ENCODE data around the gene HIF1AN. TPM values are rescaled to one million over a fixed set of nuclear protein-coding genes. Genes with fewer than 3 reads are reported as not detected.

Gene HIF1AN
- total and polyA plus RNA-seq, 2 of the 8 experiments (the other 6 are each of a cell fraction or from before 2014, with no cell fraction given): 10.9 to 62.8 TPM

DNA sequence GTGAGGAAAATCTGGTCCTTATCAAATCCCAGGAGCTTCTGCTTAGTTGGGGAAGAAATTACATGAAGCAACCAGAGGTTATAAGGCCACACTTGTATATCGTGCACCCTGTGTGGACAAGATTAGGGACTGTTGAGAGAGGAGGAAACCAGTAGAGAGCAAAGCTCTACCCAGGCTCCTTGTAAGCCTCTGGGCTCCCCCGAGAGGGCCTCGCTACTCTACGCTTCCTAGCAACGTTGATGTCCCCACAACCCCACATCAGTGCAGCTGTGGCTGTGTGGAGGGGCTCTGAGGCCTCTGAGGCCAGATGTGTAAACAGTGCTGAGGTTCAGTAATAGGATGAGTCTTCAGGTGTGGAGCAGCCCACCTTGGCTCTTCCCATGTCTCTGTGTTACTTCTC lies 16.0 kb downstream of the HIF1AN start:
- FAIRE-seq (no peak), DNase-seq (ENCODE audit: low read depth in 1 of 2, low spot score in 2 of 2) (no peak)
- H4K20me1 ChIP-seq (replicated peaks in 1 of 2; ENCODE audit: control insufficient read depth in 1 of 2, insufficient read depth in 2 of 2, low read length in 2 of 2): peaks cover 0 to 4% of the 10 kb centered on the region in 2 experiments
- H3K9me3 ChIP-seq (ENCODE audit: insufficient read depth in 2 of 2, low read depth in 1 of 2, low read length in 1 of 2): no peaks in the 10 kb centered on the region
- 93% methylated on average over 5 of the region's 5 CpGs; no CpG with 5 or more reads in 1 of the 2 experiments for WGBS, 2 experiments (ENCODE audit: extremely low coverage in 1 of 2, insufficient coverage in 1 of 2, insufficient read length in 1 of 2, insufficient replicate concordance in 2 of 2, low coverage in 1 of 2, low lambda C conversion rate in 2 of 2, missing lambda C conversion rate in 1 of 2)
- H2AK5ac ChIP-seq (ENCODE audit: low read depth, low read length): no peak overlapping the region
- CTCF ChIA-PET (ENCODE audit: partially characterized antibody): interaction anchor here (0.9 to 7.2 kb wide), 7 partner anchors 10 to 337 kb away, joined by 3 to 57 read pairs (median 7); no protein-coding TSS in a partner anchor
- no peak overlapping the region for H3K4ac ChIP-seq (replicated peaks; ENCODE audit: insufficient read length, low read depth, low read length)
- H2BK15ac ChIP-seq (ENCODE audit: low read length): no peak overlapping the region
- H3K56ac ChIP-seq (replicated peaks; ENCODE audit: insufficient read length, low read depth, low read length): no peak overlapping the region
- H3K18ac ChIP-seq (ENCODE audit: extremely low read depth, low read length): no peak overlapping the region
- no peak overlapping the region for H4K8ac ChIP-seq (ENCODE audit: extremely low read depth, insufficient read depth, low read length)
- H2AFZ ChIP-seq (ENCODE audit: low read length): no peak overlapping the region
- peaks cover 3% of the 10 kb centered on the region; the same call in 1 of the 2 replicates for H3K79me1 ChIP-seq (ENCODE audit: low read depth, low read length)
- no peaks in the 10 kb centered on the region for H3K27me3 ChIP-seq (replicated peaks in 1 of 4; ENCODE audit: control insufficient read depth in 3 of 4, extremely low read depth in 1 of 4, insufficient read depth in 3 of 4, low read length in 3 of 4)
- POLR2A ChIA-PET (ENCODE audit: partially characterized antibody): interaction anchor here (1.0 to 6.2 kb wide), 5 partner anchors 8 to 18 kb away, joined by 4 to 41 read pairs (median 21); no protein-coding TSS in a partner anchor
- no peaks in the 10 kb centered on the region for H3K79me2 ChIP-seq (ENCODE audit: control insufficient read depth in 1 of 2, insufficient read depth in 2 of 2, low read length in 2 of 2)
- H3K4me3 ChIP-seq (ENCODE audit: extremely low read depth in 1 of 4, insufficient read depth in 2 of 4, low read depth in 3 of 4, low read length in 4 of 4): no peak overlapping the region
- no peaks in the 10 kb centered on the region for H3K4me1 ChIP-seq (replicated peaks in 1 of 4; ENCODE audit: control insufficient read depth in 3 of 4, insufficient read depth in 4 of 4, low read length in 3 of 4)
- no peak overlapping the region for H2BK120ac ChIP-seq (replicated peaks; ENCODE audit: low read depth, low read length)
- no peak overlapping the region for H2BK12ac ChIP-seq (ENCODE audit: low read depth, low read length)
- no peak overlapping the region for H3K14ac ChIP-seq (ENCODE audit: insufficient read length)
- H3K36me3 ChIP-seq (ENCODE audit: control insufficient read depth in 2 of 4, insufficient read depth in 4 of 4, low read length in 3 of 4): peaks cover 17 to 42% (median 37%) of the 10 kb centered on the region in 4 experiments; a peak in 7 of 8 replicates
- no peak overlapping the region for H2BK20ac ChIP-seq (ENCODE audit: low read length)
- H3K4me2 ChIP-seq (ENCODE audit: insufficient read depth in 1 of 2, low read depth in 2 of 2, low read length in 2 of 2): no peak overlapping the region
- no peak overlapping the region for H4K5ac ChIP-seq (ENCODE audit: insufficient read length, low read depth, low read length)
- no peak overlapping the region for H4K91ac ChIP-seq (replicated peaks; ENCODE audit: insufficient read length, low read length)
- no peak overlapping the region for H3K27ac ChIP-seq (ENCODE audit: low read depth, low read length)
- no peak overlapping the region for H3K9ac ChIP-seq (replicated peaks in 1 of 4; ENCODE audit: extremely low read depth in 1 of 4, low read depth in 3 of 4, low read length in 3 of 4)
- no peak overlapping the region for H3K23ac ChIP-seq (ENCODE audit: insufficient read length)
- H2BK5ac ChIP-seq (ENCODE audit: low read depth, low read length): no peak overlapping the region
- no peaks in the 10 kb centered on the region for H3K23me2 ChIP-seq (ENCODE audit: low read depth, low read length)
- TF ChIP-seq RXRA (IDR thresholded peaks at IDR 0.05; ENCODE audit: insufficient read depth, low read depth, low read length) (no peak), RAD21 (IDR thresholded peaks at IDR 0.05 in 1 of 2, conservative IDR thresholded peaks at IDR 0.05 in 1 of 2; ENCODE audit: low read depth in 2 of 2, low read length in 2 of 2) (no peak), FOSL1 (IDR thresholded peaks at IDR 0.05; ENCODE audit: insufficient read depth, low read depth, low read length) (no peak), HDAC2 (IDR thresholded peaks at IDR 0.05; ENCODE audit: borderline replicate concordance in 1 of 2, low read depth in 2 of 2, low read length in 2 of 2) (no peak), EGR1 (IDR thresholded peaks at IDR 0.05; ENCODE audit: borderline replicate concordance, low read depth, low read length) (no peak), RNF2 (IDR thresholded peaks at IDR 0.05; ENCODE audit: borderline replicate concordance, low read depth, low read length, missing control alignments, poor library complexity, severe bottlenecking) (no peak), ZNF274 (IDR thresholded peaks at IDR 0.05; ENCODE audit: borderline replicate concordance, extremely low read depth, low read length) (no peak), CEBPB (IDR thresholded peaks at IDR 0.05; ENCODE audit: low read depth, low read length) (no peak), EZH2 (IDR thresholded peaks at IDR 0.05; ENCODE audit: low read depth, low read length, severe bottlenecking) (no peak), USF2 (IDR thresholded peaks at IDR 0.05; ENCODE audit: low read length) (no peak), KDM4A (IDR thresholded peaks at IDR 0.05; ENCODE audit: low read depth, low read length, severe bottlenecking) (no peak)

All from H1 (cell line).